Pancreas (tissue), 10 donors: ENCODE results near the gene TFRC. TPM values are rescaled to one million over a fixed set of nuclear protein-coding genes. Genes with fewer than 3 reads are reported as not detected.
A peak's percentile ranks its signal among the peaks of the same experiment; 100 is the strongest.

Source experiments
- ATAC-seq, 4 donors: fragments of 200-7000 bp; cut with Tn5 transposase; one replicate each; pipeline versions ENCODE4 v1.8.0 to v1.9.1; 2020; ENCODE audit warnings: mild to moderate bottlenecking in 4 of 4, moderate library complexity in 4 of 4
- DNase-seq, 6 donors: peaks; one replicate each; pipeline ENCODE4 v3.0.0-alpha.2; 2020
- FAIRE-seq: peaks from 2 replicates; lab custom pipeline; 2012; peaks lifted over from hg19 to GRCh38; lab: Jason Lieb, UNC
- H3K27ac ChIP-seq, 4 donors: fragments of 200-600 bp; sonication (generic); 1 replicate in 3 of 4; 2 replicates in 1 of 4; pipeline versions ENCODE4 v1.5.0 to v1.8.0; 2020
- H3K27me3 ChIP-seq, 4 donors: fragments of 200-600 bp; one replicate each; pipeline ENCODE4 v1.8.0; 2021
- H3K36me3 ChIP-seq, 3 donors: fragments of 200-600 bp; sonication (generic) in 1 of 3; one replicate each; pipeline versions ENCODE4 v1.5.0 to v1.8.0; 2020 to 2021
- H3K4me1 ChIP-seq, 3 donors: fragments of 200-600 bp; one replicate each; pipeline ENCODE4 v1.8.0; 2021
- H3K4me3 ChIP-seq, 4 donors: fragments of 200-600 bp; sonication (generic) in 2 of 4; one replicate each; pipeline versions ENCODE4 v1.5.0 to v1.8.0; 2020 to 2021
- H3K9me3 ChIP-seq, 4 donors: fragments of 200-600 bp; one replicate each; pipeline ENCODE4 v1.8.0; 2021
- CTCF ChIP-seq, 4 donors: fragments of 200-600 bp; sonication (generic) in 3 of 4; IDR thresholded peaks; one replicate each; pipeline versions ENCODE4 v1.5.0 to v1.8.0; 2021; ENCODE audit warnings: antibody characterized with exemption in 4 of 4
- WGBS, 2 donors: extraction: QIAGEN DNeasy Blood & Tissue Kit; methylation state at CpG; one replicate each; pipeline ENCODE4 v1.1.7; 2013; 5-methylcytosine and 5-hydroxymethylcytosine counted together
- intact Hi-C, 3 donors: fragments of 100-400 bp; cut with DNase I; formaldehyde crosslinking; loops; one replicate each; pipeline versions ENCODE4 v1.11.1 to v1.14.2; 2022
- polyA plus RNA-seq, 2 donors: library from polyadenylated mRNA; stranded (reverse); fragments of 200-250 nt; gene quantifications; one replicate each; pipeline ENCODE4 v1.2.3, GENCODE V29; 2013
- total RNA-seq, 6 donors: library from RNA; stranded (reverse); fragmentation: NEBNext Ultra II Directional in 4 of 6; extraction: Animal tissue kit (Norgen Biotek cat#: 25700) in 4 of 6; gene quantifications; one replicate each; pipeline versions ENCODE4 v1.2.1 to v1.2.4, GENCODE V29; 2021 to 2023
- donor health status: healthy with polysubstance abuse.
- donor health status: DM: no; HTN: no; CAD: no; lungs with moderate emphysema.
- donor health status: DM: no; HTN: no; CAD: no.
- donor health status: control.
- donor health status: control.
- donor health status: Bipolar disorder and iron deficiency.
- donor health status: DM: yes; HTN: yes; CAD: no.
- donor health status: DM: no; HTN: no; CAD: no.
- donor health status: DM: no; HTN: no; CAD: no.
- donor health status: DM: yes; HTN: yes; CAD: no.

TFRC gene
- total and polyA plus RNA-seq, 8 donors: 7.8 to 45.6 (median 27.7) TPM

GRCh38 chr3:196097373-196098154 is 15.7 kb upstream of the TFRC start:
- intact Hi-C loops: no loop called here
- Histone ChIP-seq H3K27me3 (no peaks in the 10 kb centered on the region), H3K4me1 (no peaks in the 10 kb centered on the region), H3K4me3 (no peak overlapping the region), H3K27ac (no peak overlapping the region), H3K36me3 (no peaks in the 10 kb centered on the region), H3K9me3 (no peaks in the 10 kb centered on the region)
- FAIRE-seq (no peak), ATAC-seq (no peak), DNase-seq (no peak)
- WGBS, 2 donors: 77 to 81% methylated on average over 5 of the region's 5 CpGs
- no peak for TF ChIP-seq CTCF (IDR thresholded peaks at IDR 0.05)

GRCh38 chr3:196096382-196096953 is 14.6 kb upstream of the TFRC start:
- H3K4me3 ChIP-seq: no peak overlapping the region
- 57 to 58% methylated on average over 11 of the region's 11 CpGs for WGBS, 2 donors
- intact Hi-C loops: no loop called here
- FAIRE-seq (no peak), ATAC-seq (peak; percentile 43 to 79 (median 76)), DNase-seq (peak in 1 of 6 donors; percentile 40)
- no peaks in the 10 kb centered on the region for H3K9me3 ChIP-seq
- H3K27me3 ChIP-seq: no peaks in the 10 kb centered on the region
- no peak for TF ChIP-seq CTCF (IDR thresholded peaks at IDR 0.05)
- no peaks in the 10 kb centered on the region for H3K36me3 ChIP-seq
- no peaks in the 10 kb centered on the region for H3K4me1 ChIP-seq
- H3K27ac ChIP-seq: peak overlapping the region; percentile 29 to 52 (median 35)

GRCh38 chr3:196093317-196094111 is 11.6 kb upstream of the TFRC start:
- no peak for FAIRE-seq

GRCh38 chr3:196087906-196088305 is 6.0 kb upstream of the TFRC start:
- DNase-seq: no peak
- Histone ChIP-seq H3K27ac (no peak overlapping the region), H3K4me1 (peaks cover 0 to 2% (median 2%) of the 10 kb centered on the region in 3 donors), H3K36me3 (no peaks in the 10 kb centered on the region), H3K4me3 (no peak overlapping the region), H3K27me3 (no peaks in the 10 kb centered on the region), H3K9me3 (no peaks in the 10 kb centered on the region)
- intact Hi-C loops: no loop called here
- 70 to 81% methylated on average over 5 of the region's 5 CpGs for WGBS, 2 donors
- FAIRE-seq: no peak
- ATAC-seq: no peak
- no peak for TF ChIP-seq CTCF (IDR thresholded peaks at IDR 0.05)

More at GRCh38 chr3:196093317-196094111, 11.6 kb upstream of the TFRC start:
- intact Hi-C loops: no loop called here
- H3K27ac ChIP-seq: no peak overlapping the region
- ATAC-seq (peak in 3 of 4 donors; percentile 27 to 60 (median 40)), DNase-seq (no peak)
- no peaks in the 10 kb centered on the region for H3K4me1 ChIP-seq
- 68 to 71% methylated on average over 7 of the region's 7 CpGs for WGBS, 2 donors
- no peaks in the 10 kb centered on the region for H3K27me3 ChIP-seq
- no peaks in the 10 kb centered on the region for H3K9me3 ChIP-seq
- no peak for TF ChIP-seq CTCF (IDR thresholded peaks at IDR 0.05)
- H3K36me3 ChIP-seq: no peaks in the 10 kb centered on the region
- no peak overlapping the region for H3K4me3 ChIP-seq
